Epithelial cell of prostate (primary cell): ENCODE measurements around the gene SEC14L2.
A peak's percentile ranks its signal among the peaks of the same experiment; 100 is the strongest.
"Not testable (repeated sequence)": the region's sequence is repeated elsewhere in the genome, so short reads cannot be mapped to it uniquely, and the experiment has no call there.

Experiments
- DNase-seq: peaks from one replicate; pipeline ENCODE4 v3.0.0-alpha.2; 2011; ENCODE audit warnings: low read depth, low spot score
- H3K27ac ChIP-seq: fragments of 450-650 bp; 2 replicates; pipeline ENCODE4 v1.5.1; 2017; ENCODE audit warnings: mild to moderate bottlenecking

Gene SEC14L2

GRCh38 chr22:30444632-30445437 lies 48.0 kb downstream of the SEC14L2 start:
- no peak for DNase-seq
- H3K27ac ChIP-seq: peak overlapping the region; percentile 12

- no peak overlapping the region for H3K27ac ChIP-seq
- DNase-seq: no peak
Observed at GRCh38 chr22:30445438-30446145, 48.8 kb downstream of the SEC14L2 start.

- H3K27ac ChIP-seq: no peak overlapping the region
- no peak for DNase-seq
Observed at GRCh38 chr22:30447656-30448055, 50.8 kb downstream of the SEC14L2 start.

- H3K27ac ChIP-seq, DNase-seq: not testable (repeated sequence)
Observed at GRCh38 chr22:30451488-30451887, 54.7 kb downstream of the SEC14L2 start.

GRCh38 chr22:30452861-30453260 lies 56.0 kb downstream of the SEC14L2 start:
- DNase-seq: no peak
- H3K27ac ChIP-seq: no peak overlapping the region

GRCh38 chr22:30453731-30454510 lies 57.1 kb downstream of the SEC14L2 start:
- H3K27ac ChIP-seq: no peak overlapping the region
- DNase-seq: no peak

- no peak for DNase-seq
- no peak overlapping the region for H3K27ac ChIP-seq
Observed at GRCh38 chr22:30455075-30455840, 58.4 kb downstream of the SEC14L2 start.

- no peak overlapping the region for H3K27ac ChIP-seq
- no peak for DNase-seq
Observed at GRCh38 chr22:30457981-30458380, 61.2 kb downstream of the SEC14L2 start.

GRCh38 chr22:30459181-30460052 lies 62.6 kb downstream of the SEC14L2 start:
- no peak for DNase-seq
- no peak overlapping the region for H3K27ac ChIP-seq

- no peak overlapping the region for H3K27ac ChIP-seq
Observed at GRCh38 chr22:30460147-30460546, 63.3 kb downstream of the SEC14L2 start.

GRCh38 chr22:30460555-30460954 lies 63.7 kb downstream of the SEC14L2 start:
- H3K27ac ChIP-seq, DNase-seq: not testable (repeated sequence)

More at GRCh38 chr22:30460147-30460546, 63.3 kb downstream of the SEC14L2 start:
- no peak for DNase-seq

- no peak for DNase-seq
- no peak overlapping the region for H3K27ac ChIP-seq
Observed at GRCh38 chr22:30469165-30469564, 72.3 kb downstream of the SEC14L2 start.

- no peak for DNase-seq
- H3K27ac ChIP-seq: no peak overlapping the region
Observed at GRCh38 chr22:30470655-30471054, 73.8 kb downstream of the SEC14L2 start.

- H3K27ac ChIP-seq: no peak within 1 kb of the TSS
- DNase-seq: no peak
Observed at GRCh38 chr22:30471616-30472318, 74.9 kb downstream of the SEC14L2 start, which contains the start of gene SEC14L3. Gene SEC14L3 (minus strand): TSS chr22:30472017. CDS start chr22:30471958, 59 bp downstream.

GRCh38 chr22:30472994-30473720 lies 76.3 kb downstream of the SEC14L2 start:
- H3K27ac ChIP-seq: no peak overlapping the region
- DNase-seq: no peak

GRCh38 chr22:30474121-30474520 lies 77.3 kb downstream of the SEC14L2 start:
- no peak for DNase-seq
- no peak overlapping the region for H3K27ac ChIP-seq
